Fibroblast of villous mesenchyme (primary cell): ENCODE measurements around the gene SPOCD1. TPM values are rescaled to one million over a fixed set of nuclear protein-coding genes. Genes with fewer than 3 reads are reported as not detected.
A peak's percentile ranks its signal among the peaks of the same experiment; 100 is the strongest.

Source experiments
- DNase-seq: peaks from one replicate; pipeline ENCODE4 v3.0.0-alpha.2; 2010; ENCODE audit warnings: low read depth
- H3K4me3 ChIP-seq: 2 replicates; pipeline ENCODE4 v1.5.1; 2011; ENCODE audit warnings: low read depth, mild to moderate bottlenecking, low read length
- CTCF ChIP-seq: IDR thresholded peaks from 2 replicates; pipeline ENCODE4 v1.5.1; 2012; ENCODE audit warnings: low read depth, mild to moderate bottlenecking, low read length; ENCODE audit not compliant: insufficient read depth
- total RNA-seq: library from RNA; depleted of rRNA; stranded (reverse); fragments of >200 nt; gene quantifications from 2 replicates; pipeline ENCODE4 v1.2.3, GENCODE V29; 2012

SPOCD1 gene
- total RNA-seq, 1 donor, result 62.2 TPM

- H3K4me3 ChIP-seq, result peak overlapping the region; percentile 54
- TF ChIP-seq CTCF, result no peak
- DNase-seq, result no peak
Measured at GRCh38 chr1:31797216-31797615, 18.6 kb downstream of the SPOCD1 start.

- no peak for TF ChIP-seq CTCF
- H3K4me3 ChIP-seq, result no peak overlapping the region
- no peak for DNase-seq
Measured at GRCh38 chr1:31796707-31797106, 19.1 kb downstream of the SPOCD1 start.

GRCh38 chr1:31795801-31796621, 19.8 kb downstream of the SPOCD1 start:
- DNase-seq, result peak; percentile 75
- peak; percentile 5 for TF ChIP-seq CTCF
- H3K4me3 ChIP-seq, result no peak overlapping the region

GRCh38 chr1:31795096-31795675, 20.6 kb downstream of the SPOCD1 start:
- no peak for DNase-seq
- no peak overlapping the region for H3K4me3 ChIP-seq
- TF ChIP-seq CTCF, result no peak

GRCh38 chr1:31793586-31794285, 22.1 kb downstream of the SPOCD1 start:
- H3K4me3 ChIP-seq, result no peak overlapping the region
- no peak for TF ChIP-seq CTCF
- no peak for DNase-seq

GRCh38 chr1:31793086-31793485, 22.7 kb downstream of the SPOCD1 start:
- no peak for DNase-seq
- no peak for TF ChIP-seq CTCF
- H3K4me3 ChIP-seq, result no peak overlapping the region
